Measurements from ENCODE around the gene RPL22L1.

DNA sequence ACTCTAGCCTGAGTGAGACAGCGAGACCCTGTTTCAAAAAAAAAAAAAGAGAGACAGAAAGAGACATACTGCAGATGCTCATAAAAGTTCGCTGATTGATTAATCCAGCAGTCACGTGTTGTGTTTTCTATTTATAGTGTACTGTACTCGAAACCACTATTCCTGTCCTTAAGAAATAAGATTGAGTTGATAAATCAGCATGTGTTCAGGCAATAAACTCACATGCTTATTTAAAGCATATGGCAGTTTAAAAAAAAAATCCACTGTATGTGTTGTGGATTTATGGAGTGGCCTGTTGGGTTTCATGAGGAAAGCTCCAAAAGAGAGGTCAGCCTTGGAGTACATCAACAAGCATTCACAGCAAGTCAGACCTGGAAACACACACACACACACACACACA is 17.7 kb downstream of the RPL22L1 start:
- TF ChIP-seq ZNF384 (IDR thresholded peaks at IDR 0.05) (peak; percentile 82), L3MBTL2 (conservative IDR thresholded peaks at IDR 0.05) (no peak), LEF1 (IDR thresholded peaks at IDR 0.05; ENCODE audit: borderline replicate concordance) (no peak), BHLHE40 (IDR thresholded peaks at IDR 0.05; ENCODE audit: borderline replicate concordance) (no peak), FOXM1 (IDR thresholded peaks at IDR 0.05; ENCODE audit: borderline replicate concordance) (no peak), NFRKB (IDR thresholded peaks at IDR 0.05) (no peak), TARDBP (IDR thresholded peaks at IDR 0.05) (no peak)

Measured in HEK293T (cell line).